MM.1S (cell line): ENCODE measurements around the gene CMTR2.

Experiments used
- DNase-seq: peaks from one replicate; pipeline ENCODE4 v3.0.0-alpha.2; 2015
- H2AFZ ChIP-seq: fragments of 300-600 bp; sonication (generic); 2 replicates; pipeline ENCODE4 v1.6.0; 2016; ENCODE audit warnings: antibody characterized with exemption, low read length
- H3F3A ChIP-seq: fragments of 300-600 bp; sonication (generic); 2 replicates; pipeline ENCODE4 v1.6.1; 2016; ENCODE audit warnings: mild to moderate bottlenecking, antibody characterized with exemption, low read length, moderate library complexity, mixed read lengths; ENCODE audit not compliant: insufficient read depth
- H3K27ac ChIP-seq: fragments of 300-600 bp; sonication (generic); 2 replicates; pipeline ENCODE4 v1.5.1; 2016; ENCODE audit warnings: mild to moderate bottlenecking, low read length
- H3K27me3 ChIP-seq: fragments of 300-600 bp; sonication (generic); replicated peaks from 2 replicates; pipeline ENCODE4 v1.6.0; 2016; ENCODE audit warnings: low read length; ENCODE audit not compliant: insufficient read depth
- H3K36me3 ChIP-seq: fragments of 300-600 bp; sonication (generic); replicated peaks from 2 replicates; pipeline ENCODE4 v1.6.1; 2016; ENCODE audit warnings: mild to moderate bottlenecking, low read length, mixed read lengths; ENCODE audit not compliant: insufficient read depth
- H3K4me1 ChIP-seq: fragments of 300-600 bp; sonication (generic); 2 replicates; pipeline ENCODE4 v1.6.1; 2016; ENCODE audit warnings: low read length, mixed read lengths
- H3K4me2 ChIP-seq: fragments of 300-600 bp; sonication (generic); 2 replicates; pipeline ENCODE4 v1.6.0; 2016; ENCODE audit warnings: low read depth, low read length
- H3K4me3 ChIP-seq: fragments of 300-600 bp; sonication (generic); 2 replicates; pipeline ENCODE4 v1.5.1; 2016; ENCODE audit warnings: low read length, mixed read lengths
- H3K79me2 ChIP-seq: fragments of 300-600 bp; sonication (generic); 2 replicates; pipeline ENCODE4 v1.6.1; 2016; ENCODE audit warnings: mixed run types, low read length, mixed read lengths
- H3K9ac ChIP-seq: fragments of 300-600 bp; sonication (generic); 2 replicates; pipeline ENCODE4 v1.6.1; 2016; ENCODE audit warnings: low read length, mixed read lengths
- H3K9me2 ChIP-seq: fragments of 300-600 bp; sonication (generic); replicated peaks from 2 replicates; pipeline ENCODE4 v1.6.1; 2016; ENCODE audit warnings: mild to moderate bottlenecking, low read length, mixed read lengths; ENCODE audit not compliant: insufficient read depth
- H3K9me3 ChIP-seq: fragments of 300-600 bp; sonication (generic); replicated peaks from 2 replicates; pipeline ENCODE4 v1.6.1; 2016; ENCODE audit warnings: mild to moderate bottlenecking, low read length, mixed read lengths; ENCODE audit not compliant: insufficient read depth
- H4K20me1 ChIP-seq: fragments of 300-600 bp; sonication (generic); 2 replicates; pipeline ENCODE4 v1.6.1; 2016; ENCODE audit warnings: mild to moderate bottlenecking, low read length, moderate library complexity, mixed read lengths; ENCODE audit not compliant: insufficient read depth
- EZH2 ChIP-seq: fragments of 300-600 bp; sonication (generic); optimal IDR thresholded peaks from 2 replicates; pipeline ENCODE3; 2017; ENCODE audit warnings: low read depth, mild to moderate bottlenecking, antibody characterized with exemption, low read length, mixed read lengths
- EZH2phosphoT487 ChIP-seq: fragments of 300-600 bp; sonication (generic); IDR thresholded peaks from 2 replicates; pipeline ENCODE4 v1.6.1; 2018; ENCODE audit warnings: antibody characterized with exemption, low read length
- TF ChIP-seq, protein P1 (sequence below): fragments of 300-600 bp; sonication (generic); IDR thresholded peaks from 2 replicates; pipeline ENCODE4 v1.5.1; 2016; ENCODE audit warnings: antibody characterized with exemption, low read length, mixed read lengths

Gene CMTR2

DNA sequence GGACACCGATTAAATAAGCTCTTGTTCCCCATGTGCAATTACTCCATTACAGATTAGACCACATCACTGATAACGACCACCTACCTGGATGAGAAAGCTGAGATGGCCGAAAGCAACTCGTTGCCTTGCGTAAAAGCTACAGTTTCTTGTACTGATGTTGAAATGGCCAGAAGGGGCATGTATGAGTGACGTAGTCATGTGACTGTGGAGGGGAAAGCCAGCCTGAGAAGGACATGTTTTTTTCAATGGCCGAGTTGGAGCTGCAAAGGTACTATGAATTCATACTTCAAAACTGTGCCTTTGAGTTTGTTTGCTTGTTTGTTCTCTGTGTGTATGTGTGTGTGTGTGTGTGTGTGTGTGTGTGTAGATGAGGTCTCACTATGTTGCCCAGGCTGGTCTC, 41.7 kb downstream of the CMTR2 start:
- Histone ChIP-seq H3K4me1 (no peaks in the 10 kb centered on the region), H3K9me2 (no peaks in the 10 kb centered on the region), H3F3A (no peaks in the 10 kb centered on the region), H3K4me2 (no peak overlapping the region), H3K4me3 (no peak overlapping the region), H3K9me3 (no peaks in the 10 kb centered on the region), H4K20me1 (no peaks in the 10 kb centered on the region), H3K27me3 (no peaks in the 10 kb centered on the region), H3K27ac (no peak overlapping the region), H3K79me2 (no peaks in the 10 kb centered on the region), H3K36me3 (no peaks in the 10 kb centered on the region), H2AFZ (no peak overlapping the region), H3K9ac (no peak overlapping the region)
- no peak for DNase-seq
- TF ChIP-seq EZH2 (no peak), EZH2phosphoT487 (no peak)
- TF ChIP-seq, protein P1, sequence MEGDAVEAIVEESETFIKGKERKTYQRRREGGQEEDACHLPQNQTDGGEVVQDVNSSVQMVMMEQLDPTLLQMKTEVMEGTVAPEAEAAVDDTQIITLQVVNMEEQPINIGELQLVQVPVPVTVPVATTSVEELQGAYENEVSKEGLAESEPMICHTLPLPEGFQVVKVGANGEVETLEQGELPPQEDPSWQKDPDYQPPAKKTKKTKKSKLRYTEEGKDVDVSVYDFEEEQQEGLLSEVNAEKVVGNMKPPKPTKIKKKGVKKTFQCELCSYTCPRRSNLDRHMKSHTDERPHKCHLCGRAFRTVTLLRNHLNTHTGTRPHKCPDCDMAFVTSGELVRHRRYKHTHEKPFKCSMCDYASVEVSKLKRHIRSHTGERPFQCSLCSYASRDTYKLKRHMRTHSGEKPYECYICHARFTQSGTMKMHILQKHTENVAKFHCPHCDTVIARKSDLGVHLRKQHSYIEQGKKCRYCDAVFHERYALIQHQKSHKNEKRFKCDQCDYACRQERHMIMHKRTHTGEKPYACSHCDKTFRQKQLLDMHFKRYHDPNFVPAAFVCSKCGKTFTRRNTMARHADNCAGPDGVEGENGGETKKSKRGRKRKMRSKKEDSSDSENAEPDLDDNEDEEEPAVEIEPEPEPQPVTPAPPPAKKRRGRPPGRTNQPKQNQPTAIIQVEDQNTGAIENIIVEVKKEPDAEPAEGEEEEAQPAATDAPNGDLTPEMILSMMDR = no peak

DNA sequence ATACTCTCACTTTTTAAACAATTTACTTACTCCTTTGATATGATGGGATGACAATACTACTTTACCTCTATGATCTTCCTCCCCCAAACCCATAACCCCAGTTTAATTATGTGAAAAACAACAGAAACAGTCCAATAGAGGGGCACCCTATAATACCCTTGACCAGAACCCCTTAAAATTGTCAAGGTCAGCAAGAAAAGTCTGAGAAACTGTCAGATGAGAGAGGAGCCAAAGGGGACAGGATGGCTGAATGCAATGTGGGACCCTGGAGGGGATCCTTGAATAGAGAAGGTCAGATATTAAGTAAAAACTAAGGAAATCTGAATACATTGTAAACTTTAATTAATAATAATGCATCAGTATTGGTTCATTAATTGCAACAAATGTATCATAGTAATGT, 42.9 kb downstream of the CMTR2 start:
- Histone ChIP-seq H3K36me3 (no peaks in the 10 kb centered on the region), H2AFZ (no peak overlapping the region), H3K9me3 (no peaks in the 10 kb centered on the region), H3K27ac (no peak overlapping the region), H3K4me3 (no peak overlapping the region), H3F3A (no peaks in the 10 kb centered on the region), H3K4me1 (no peaks in the 10 kb centered on the region), H3K9me2 (no peaks in the 10 kb centered on the region), H3K4me2 (no peak overlapping the region), H3K27me3 (no peaks in the 10 kb centered on the region), H4K20me1 (no peaks in the 10 kb centered on the region), H3K9ac (no peak overlapping the region), H3K79me2 (no peaks in the 10 kb centered on the region)
- no peak for DNase-seq
- TF ChIP-seq EZH2 = no peak
- TF ChIP-seq, protein P1 = no peak
- TF ChIP-seq EZH2phosphoT487 = no peak

DNA sequence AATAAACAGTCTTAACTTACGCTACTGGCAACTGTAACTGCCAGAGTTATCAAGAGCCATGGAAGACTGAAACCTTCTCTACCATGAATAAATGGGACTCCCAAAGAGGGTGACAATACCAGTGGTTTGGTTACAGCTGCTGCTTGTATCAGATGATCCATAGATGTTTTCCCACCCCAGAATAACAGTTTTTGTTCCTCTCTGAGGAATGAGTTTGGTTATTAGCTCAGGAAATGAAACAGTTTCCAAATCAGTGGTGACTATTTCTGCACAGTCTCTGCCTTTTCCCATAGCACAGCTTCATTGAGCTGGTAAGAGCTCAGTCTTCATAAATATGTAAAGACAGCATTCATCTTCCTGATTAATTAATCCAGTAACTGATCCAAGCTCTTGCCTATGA, 44.7 kb downstream of the CMTR2 start:
- H3K79me2 ChIP-seq = no peaks in the 10 kb centered on the region
- H2AFZ ChIP-seq = no peak overlapping the region
- no peaks in the 10 kb centered on the region for H4K20me1 ChIP-seq
- H3K9me3 ChIP-seq = no peaks in the 10 kb centered on the region
- H3K9me2 ChIP-seq = no peaks in the 10 kb centered on the region
- no peak for DNase-seq
- H3K4me1 ChIP-seq = no peaks in the 10 kb centered on the region
- H3K4me3 ChIP-seq = no peak overlapping the region
- no peaks in the 10 kb centered on the region for H3K36me3 ChIP-seq
- TF ChIP-seq EZH2 (no peak), EZH2phosphoT487 (no peak)
- TF ChIP-seq, protein P1 = no peak
- no peaks in the 10 kb centered on the region for H3F3A ChIP-seq
- H3K4me2 ChIP-seq = no peak overlapping the region
- no peaks in the 10 kb centered on the region for H3K27me3 ChIP-seq
- no peak overlapping the region for H3K27ac ChIP-seq
- H3K9ac ChIP-seq = no peak overlapping the region
